ENCODE results near the gene THYN1. TPM values are rescaled to one million over a fixed set of nuclear protein-coding genes. Genes with fewer than 3 reads are reported as not detected.

THYN1 gene
- total RNA-seq, 1 experiment from 2014 or later, result 97.0 TPM

DNA sequence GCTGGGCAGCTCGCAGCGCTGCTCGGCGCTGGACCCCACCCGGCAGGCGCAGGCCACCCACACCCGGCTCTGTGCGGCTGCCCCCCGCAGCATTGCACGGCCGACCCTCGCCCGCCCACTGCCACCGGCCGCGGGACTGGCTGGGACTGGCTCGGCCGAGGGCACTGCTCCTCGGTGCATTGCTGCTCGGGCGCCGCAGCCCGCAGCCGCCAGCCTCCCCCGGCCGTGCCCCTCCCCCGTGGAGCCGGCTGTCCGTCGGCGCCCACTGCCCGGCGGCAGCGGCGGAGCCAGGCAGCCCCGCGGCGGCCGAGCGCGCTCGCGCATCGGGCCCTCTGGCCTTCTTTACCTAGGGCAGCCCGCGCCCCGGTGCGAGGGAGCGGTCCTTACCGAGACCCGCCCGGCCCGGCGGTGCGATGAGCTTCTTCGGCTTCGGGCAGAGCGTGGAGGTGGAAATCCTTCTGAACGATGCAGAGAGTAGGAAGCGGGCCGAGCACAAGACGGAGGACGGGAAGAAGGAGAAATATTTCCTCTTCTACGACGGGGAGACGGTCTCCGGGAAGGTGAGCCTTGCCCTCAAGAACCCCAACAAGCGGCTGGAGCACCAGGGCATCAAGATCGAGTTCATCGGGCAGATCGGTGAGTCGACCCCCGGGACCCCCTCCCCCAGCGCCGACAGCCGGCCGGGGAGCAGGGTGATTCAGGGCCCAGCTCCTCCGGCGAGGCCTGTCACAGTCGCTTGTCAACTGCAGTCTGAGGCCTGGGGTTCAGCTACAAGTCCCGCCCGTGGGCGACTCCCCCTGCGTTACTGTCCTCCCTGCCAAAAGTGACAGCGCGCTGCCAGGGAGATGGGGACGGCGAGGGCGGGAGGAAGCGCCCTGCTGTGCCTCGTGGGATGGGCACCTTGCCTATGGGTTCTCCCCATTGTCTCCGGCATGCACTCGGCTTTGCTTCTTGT, 28.2 kb downstream of the THYN1 start:
- Mint-ChIP-seq H3K4me1 (peaks cover 22 to 34% of the 10 kb centered on the region in 2 experiments), H3K9me3 (no peaks in the 10 kb centered on the region), H3K36me3 (ENCODE audit: insufficient read depth in 1 of 3, low read depth in 3 of 3) (peaks cover 6 to 8% (median 8%) of the 10 kb centered on the region in 3 experiments; a peak in 6 of 7 replicates), H3K27me3 (ENCODE audit: low read depth) (peaks cover 7% of the 10 kb centered on the region), H3K4me3 (peak overlapping the region; percentile 92 to 96), H3K27ac (no peak overlapping the region; a peak in 1 of 7 replicates)
- no peaks in the 10 kb centered on the region for H3K4me1 ChIP-seq (ENCODE audit: insufficient read depth, low read length)
- no peak overlapping the region for H2BK5ac ChIP-seq (ENCODE audit: insufficient read length, low read length)
- peak; percentile 39 for DNase-seq
- no peak overlapping the region for H3K27ac ChIP-seq (ENCODE audit: insufficient read length, low read depth, low read length)
- H3T11ph ChIP-seq (ENCODE audit: low read length), result no peak overlapping the region
- no peak overlapping the region for H2AFZ ChIP-seq (ENCODE audit: low read length)
- H3K23ac ChIP-seq (ENCODE audit: insufficient read length, low read depth, low read length), result no peak overlapping the region
- peaks cover 8% of the 10 kb centered on the region; the same call in 1 of the 2 replicates for H3K79me2 ChIP-seq (ENCODE audit: insufficient read depth, low read length)
- no peak overlapping the region for H3K14ac ChIP-seq (ENCODE audit: insufficient read depth, low read length)
- H2BK120ac ChIP-seq (ENCODE audit: low read depth, low read length, poor library complexity, severe bottlenecking), result no peak overlapping the region
- H3K9me3 ChIP-seq (ENCODE audit: control insufficient read depth, low read depth, low read length), result no peaks in the 10 kb centered on the region
- WGBS (ENCODE audit: extremely low coverage, insufficient read length, low lambda C conversion rate), result no CpG with 5 or more reads among the region's 93 CpGs
- H3K79me1 ChIP-seq (ENCODE audit: insufficient read depth, low read depth, low read length, poor library complexity, severe bottlenecking), result no peaks in the 10 kb centered on the region
- no peak overlapping the region for H3K9ac ChIP-seq (ENCODE audit: extremely low read depth, insufficient read length, low read length)
- no peak overlapping the region for H3K18ac ChIP-seq (ENCODE audit: insufficient read length, low read depth, low read length)
- no peak overlapping the region for H2BK12ac ChIP-seq (ENCODE audit: insufficient read length, low read depth, low read length)
- no peak overlapping the region for H3K4ac ChIP-seq (ENCODE audit: low read depth, low read length)
- no peaks in the 10 kb centered on the region for H3K27me3 ChIP-seq (ENCODE audit: insufficient read depth, low read length)
- no peak overlapping the region for H4K5ac ChIP-seq (ENCODE audit: insufficient read length, low read depth, low read length)
- no peaks in the 10 kb centered on the region for H4K20me1 ChIP-seq (ENCODE audit: control insufficient read depth, insufficient read depth, insufficient read length)
- TF ChIP-seq, protein P1, sequence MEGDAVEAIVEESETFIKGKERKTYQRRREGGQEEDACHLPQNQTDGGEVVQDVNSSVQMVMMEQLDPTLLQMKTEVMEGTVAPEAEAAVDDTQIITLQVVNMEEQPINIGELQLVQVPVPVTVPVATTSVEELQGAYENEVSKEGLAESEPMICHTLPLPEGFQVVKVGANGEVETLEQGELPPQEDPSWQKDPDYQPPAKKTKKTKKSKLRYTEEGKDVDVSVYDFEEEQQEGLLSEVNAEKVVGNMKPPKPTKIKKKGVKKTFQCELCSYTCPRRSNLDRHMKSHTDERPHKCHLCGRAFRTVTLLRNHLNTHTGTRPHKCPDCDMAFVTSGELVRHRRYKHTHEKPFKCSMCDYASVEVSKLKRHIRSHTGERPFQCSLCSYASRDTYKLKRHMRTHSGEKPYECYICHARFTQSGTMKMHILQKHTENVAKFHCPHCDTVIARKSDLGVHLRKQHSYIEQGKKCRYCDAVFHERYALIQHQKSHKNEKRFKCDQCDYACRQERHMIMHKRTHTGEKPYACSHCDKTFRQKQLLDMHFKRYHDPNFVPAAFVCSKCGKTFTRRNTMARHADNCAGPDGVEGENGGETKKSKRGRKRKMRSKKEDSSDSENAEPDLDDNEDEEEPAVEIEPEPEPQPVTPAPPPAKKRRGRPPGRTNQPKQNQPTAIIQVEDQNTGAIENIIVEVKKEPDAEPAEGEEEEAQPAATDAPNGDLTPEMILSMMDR (conservative IDR thresholded peaks at IDR 0.05), result no peak
- peak overlapping the region; percentile 88 for H3K4me2 ChIP-seq (ENCODE audit: insufficient read depth, insufficient read length, low read length)
- H3K23me2 ChIP-seq (ENCODE audit: insufficient read length, low read depth, low read length, poor library complexity, severe bottlenecking), result peaks cover 15% of the 10 kb centered on the region
- no peak overlapping the region for H2BK15ac ChIP-seq (ENCODE audit: low read depth, low read length)
- H2BK20ac ChIP-seq (ENCODE audit: low read depth, low read length, poor library complexity, severe bottlenecking), result no peak overlapping the region
- no peak overlapping the region for H4K8ac ChIP-seq (replicated peaks; ENCODE audit: insufficient read length, low read depth, low read length)
- no peak overlapping the region for H2AK5ac ChIP-seq (ENCODE audit: insufficient read length, low read length)
- no peak overlapping the region for H4K91ac ChIP-seq (ENCODE audit: insufficient read length, low read depth, low read length)
- no peak overlapping the region for H3K56ac ChIP-seq (ENCODE audit: insufficient read length, low read depth, low read length)

Data from H9 (cell line).